Measurements from ENCODE around the gene ENPP5.

ENPP5 gene

GRCh38 chr6:46199387-46199786, 28.6 kb upstream of the ENPP5 start:
- Histone ChIP-seq H3K4me1 (ENCODE audit: insufficient read depth, poor library complexity, severe bottlenecking) (no peaks in the 10 kb centered on the region), H3K9me3 (ENCODE audit: severe bottlenecking) (no peaks in the 10 kb centered on the region), H3K4me3 (ENCODE audit: severe bottlenecking) (no peak overlapping the region), H3K27ac (ENCODE audit: poor library complexity, severe bottlenecking) (no peak overlapping the region), H3K36me3 (ENCODE audit: low read depth) (no peaks in the 10 kb centered on the region), H3K27me3 (ENCODE audit: insufficient read depth, poor library complexity, severe bottlenecking) (no peaks in the 10 kb centered on the region)
- no peak for DNase-seq (ENCODE audit: low spot score)
- no peak for TF ChIP-seq CTCF (IDR thresholded peaks at IDR 0.05; ENCODE audit: poor library complexity, severe bottlenecking)
- 0 out of 3 replicates have a peak, but pooled peaks have one; percentile 14 for ATAC-seq (ENCODE audit: low read depth)

GRCh38 chr6:46191961-46192360, 21.2 kb upstream of the ENPP5 start:
- no peaks in the 10 kb centered on the region for H3K27me3 ChIP-seq (ENCODE audit: insufficient read depth, poor library complexity, severe bottlenecking)
- ATAC-seq (ENCODE audit: low read depth) = peak; percentile 84
- H3K36me3 ChIP-seq (ENCODE audit: low read depth) = no peaks in the 10 kb centered on the region
- no peak overlapping the region for H3K27ac ChIP-seq (ENCODE audit: poor library complexity, severe bottlenecking)
- H3K4me1 ChIP-seq (ENCODE audit: insufficient read depth, poor library complexity, severe bottlenecking) = peaks cover 3% of the 10 kb centered on the region
- DNase-seq (ENCODE audit: low spot score) = no peak
- H3K9me3 ChIP-seq (ENCODE audit: severe bottlenecking) = no peaks in the 10 kb centered on the region
- no peak for TF ChIP-seq CTCF (IDR thresholded peaks at IDR 0.05; ENCODE audit: poor library complexity, severe bottlenecking)
- H3K4me3 ChIP-seq (ENCODE audit: severe bottlenecking) = no peak overlapping the region

- ATAC-seq (ENCODE audit: low read depth) = no peak
Observed at GRCh38 chr6:46190889-46191288, 20.1 kb upstream of the ENPP5 start.

GRCh38 chr6:46189726-46190125, 18.9 kb upstream of the ENPP5 start:
- ATAC-seq (ENCODE audit: low read depth) (no peak), DNase-seq (ENCODE audit: low spot score) (no peak)
- Histone ChIP-seq H3K27me3 (ENCODE audit: insufficient read depth, poor library complexity, severe bottlenecking) (no peaks in the 10 kb centered on the region), H3K27ac (ENCODE audit: poor library complexity, severe bottlenecking) (no peak overlapping the region), H3K36me3 (ENCODE audit: low read depth) (no peaks in the 10 kb centered on the region), H3K4me3 (ENCODE audit: severe bottlenecking) (no peak overlapping the region), H3K9me3 (ENCODE audit: severe bottlenecking) (no peaks in the 10 kb centered on the region), H3K4me1 (ENCODE audit: insufficient read depth, poor library complexity, severe bottlenecking) (peaks cover 3% of the 10 kb centered on the region)
- TF ChIP-seq CTCF (IDR thresholded peaks at IDR 0.05; ENCODE audit: poor library complexity, severe bottlenecking) = no peak

More at GRCh38 chr6:46190889-46191288, 20.1 kb upstream of the ENPP5 start:
- Histone ChIP-seq H3K36me3 (ENCODE audit: low read depth) (no peaks in the 10 kb centered on the region), H3K9me3 (ENCODE audit: severe bottlenecking) (no peaks in the 10 kb centered on the region), H3K27ac (ENCODE audit: poor library complexity, severe bottlenecking) (no peak overlapping the region), H3K4me3 (ENCODE audit: severe bottlenecking) (no peak overlapping the region), H3K27me3 (ENCODE audit: insufficient read depth, poor library complexity, severe bottlenecking) (no peaks in the 10 kb centered on the region), H3K4me1 (ENCODE audit: insufficient read depth, poor library complexity, severe bottlenecking) (peaks cover 3% of the 10 kb centered on the region)
- no peak for DNase-seq (ENCODE audit: low spot score)
- TF ChIP-seq CTCF (IDR thresholded peaks at IDR 0.05; ENCODE audit: poor library complexity, severe bottlenecking) = no peak

- no peak overlapping the region for H3K4me3 ChIP-seq (ENCODE audit: severe bottlenecking)
- no peak overlapping the region for H3K27ac ChIP-seq (ENCODE audit: poor library complexity, severe bottlenecking)
- DNase-seq (ENCODE audit: low spot score) = no peak
- no peaks in the 10 kb centered on the region for H3K36me3 ChIP-seq (ENCODE audit: low read depth)
- H3K4me1 ChIP-seq (ENCODE audit: insufficient read depth, poor library complexity, severe bottlenecking) = peaks cover 13% of the 10 kb centered on the region
- H3K27me3 ChIP-seq (ENCODE audit: insufficient read depth, poor library complexity, severe bottlenecking) = no peaks in the 10 kb centered on the region
- peak; percentile 52; the same call in 2 of the 3 replicates for ATAC-seq (ENCODE audit: low read depth)
- H3K9me3 ChIP-seq (ENCODE audit: severe bottlenecking) = no peaks in the 10 kb centered on the region
- no peak for TF ChIP-seq CTCF (IDR thresholded peaks at IDR 0.05; ENCODE audit: poor library complexity, severe bottlenecking)
Observed at GRCh38 chr6:46186583-46186982, 15.8 kb upstream of the ENPP5 start.

Measured in RWPE2 (cell line).